K562 (cell line): ENCODE results near the gene XPO1. TPM values are rescaled to one million over a fixed set of nuclear protein-coding genes. Genes with fewer than 3 reads are reported as not detected.
A peak's percentile ranks its signal among the peaks of the same experiment; 100 is the strongest.

Source experiments
- ATAC-seq: fragments of 200-7000 bp; cut with Tn5 transposase; 3 replicates; pipeline ENCODE4 v1.9.1; 2020; ENCODE audit warnings: moderate library complexity
- BruUV-seq: library from RNA; stranded (reverse); fragments of 400-500 nt; replicated peaks from 2 replicates; lab custom pipeline; 2021; lab: Mats Ljungman, UMichigan
- CTCF ChIA-PET: fragments of 300-600 bp; formaldehyde crosslinking; extraction: SDS; loops from one replicate; lab custom pipeline; 2021; ENCODE audit warnings: low intra/inter-chr PET ratio; lab: Yijun Ruan, JAX
- POLR2A ChIA-PET: fragments of 300-600, 350-650 bp; sonication (Branson Sonifier 250); formaldehyde crosslinking; extraction: SDS; loops from one replicate; lab custom pipeline; 2021; ENCODE audit warnings: antibody characterized with exemption, inconsistent platforms; lab: Yijun Ruan, JAX
- DNase-seq, 4 experiments: peaks; one replicate each; pipeline versions ENCODE4 v3.0.0 to v3.0.0-alpha.2; 2011 to 2018; ENCODE audit warnings: low spot score in 3 of 4, mixed read lengths in 3 of 4; ENCODE audit errors: extremely low read depth in 1 of 4
- FAIRE-seq: peaks from 2 replicates; lab custom pipeline; 2011; peaks lifted over from hg19 to GRCh38; lab: Jason Lieb, UNC
- H2AFZ ChIP-seq: 2 replicates; pipeline ENCODE4 v1.6.0; 2011; ENCODE audit warnings: low read depth, low read length, control low read depth, inconsistent platforms
- H3K27ac ChIP-seq: fragments of 200-600 bp; 3 replicates; pipeline ENCODE4 v1.8.0; 2011; ENCODE audit warnings: low read depth, mild to moderate bottlenecking, control low read depth, inconsistent platforms, low read length, moderate library complexity, mixed read lengths; ENCODE audit errors: extremely low read depth
- H3K27me3 ChIP-seq, 2 experiments: fragments of 300-600 bp in 1 of 2; 2 replicates in 1 of 2; 3 replicates in 1 of 2; pipeline versions ENCODE4 v1.6.0 to v1.8.0; 2011; ENCODE audit warnings: inconsistent platforms in 2 of 2, low read length in 2 of 2, mild to moderate bottlenecking in 1 of 2, mixed read lengths in 1 of 2, moderate library complexity in 1 of 2; ENCODE audit not compliant: control insufficient read depth in 2 of 2, insufficient read depth in 2 of 2
- H3K36me3 ChIP-seq: fragments of 300-600 bp; 3 replicates; pipeline ENCODE4 v1.8.0; 2011; ENCODE audit warnings: mild to moderate bottlenecking, low read length, inconsistent platforms; ENCODE audit not compliant: control insufficient read depth, insufficient read depth
- H3K4me1 ChIP-seq, 2 experiments: fragments of 200-600 bp in 1 of 2; replicated peaks in 1 of 2; 2 replicates in 1 of 2; 3 replicates in 1 of 2; pipeline versions ENCODE4 v1.5.1 to v1.8.0; 2011; ENCODE audit warnings: inconsistent platforms in 2 of 2, low read length in 2 of 2, mild to moderate bottlenecking in 1 of 2, mixed read lengths in 1 of 2, moderate library complexity in 1 of 2; ENCODE audit not compliant: control insufficient read depth in 2 of 2, insufficient read depth in 2 of 2
- H3K4me2 ChIP-seq: 2 replicates; pipeline ENCODE4 v1.6.1; 2011; ENCODE audit warnings: low read length, control low read depth, inconsistent platforms, mixed read lengths; ENCODE audit not compliant: insufficient read depth
- H3K4me3 ChIP-seq: fragments of 200-600 bp; sonication (generic), shearing (Covaris generic); 2 replicates; pipeline ENCODE4 v1.5.1; 2016; ENCODE audit warnings: control low read depth, inconsistent platforms
- H3K79me2 ChIP-seq: fragments of 200-600 bp; 3 replicates; pipeline ENCODE4 v1.8.0; 2011; ENCODE audit warnings: low read length, inconsistent platforms; ENCODE audit not compliant: control insufficient read depth, insufficient read depth
- H3K9ac ChIP-seq, 2 experiments: 2 replicates each; pipeline versions ENCODE4 v1.6.0 to v1.6.1; 2011; ENCODE audit warnings: low read depth in 2 of 2, low read length in 2 of 2, control low read depth in 1 of 2, inconsistent platforms in 1 of 2, mild to moderate bottlenecking in 1 of 2, mixed read lengths in 1 of 2; ENCODE audit not compliant: insufficient read depth in 1 of 2
- H3K9me1 ChIP-seq: one replicate; pipeline ENCODE4 v1.6.0; 2011; ENCODE audit warnings: inconsistent platforms, mild to moderate bottlenecking, low read length, moderate library complexity; ENCODE audit not compliant: control insufficient read depth, insufficient read depth
- H3K9me3 ChIP-seq: replicated peaks from 2 replicates; pipeline ENCODE4 v1.5.1; 2011; ENCODE audit warnings: low read depth, low read length, inconsistent platforms; ENCODE audit not compliant: control insufficient read depth, insufficient read depth
- H4K20me1 ChIP-seq: replicated peaks from 2 replicates; pipeline ENCODE4 v1.6.1; 2011; ENCODE audit warnings: low read length, inconsistent platforms, mixed read lengths; ENCODE audit not compliant: control insufficient read depth, insufficient read depth
- ATF1 ChIP-seq, 2 experiments: fragments of 450-650 bp in 1 of 2; IDR thresholded peaks; 2 replicates each; pipeline ENCODE4 v1.6.1; 2016; ENCODE audit warnings: missing compliant biosample characterization in 1 of 2, missing genetic modification characterization in 1 of 2
- CEBPG ChIP-seq, 3 experiments: fragments of 200-800 bp in 1 of 3; sonication (Bioruptor generic) in 1 of 3; sonication (generic) in 1 of 3; formaldehyde crosslinking in 1 of 3; IDR thresholded peaks in 2 of 3; conservative IDR thresholded peaks in 1 of 3; 2 replicates each; pipeline versions ENCODE4 v1.6.1 to v1.8.0; 2016 to 2022; ENCODE audit warnings: missing compliant biosample characterization in 2 of 3, missing genetic modification characterization in 2 of 3, mild to moderate bottlenecking in 1 of 3, missing genetic modification reagents in 1 of 3
- CSDE1 ChIP-seq, 2 experiments: fragments of 450-650 bp; IDR thresholded peaks; 2 replicates each; pipeline ENCODE4 v1.6.1; 2016; ENCODE audit warnings: mild to moderate bottlenecking in 1 of 2
- CTBP1 ChIP-seq: fragments of 450-650 bp; IDR thresholded peaks from 2 replicates; pipeline ENCODE4 v1.6.1; 2016; ENCODE audit warnings: borderline replicate concordance
- ETS2 ChIP-seq: IDR thresholded peaks from 2 replicates; pipeline ENCODE4 v1.6.1; 2016; ENCODE audit warnings: borderline replicate concordance, missing genetic modification characterization, mild to moderate bottlenecking, moderate library complexity, missing compliant biosample characterization; ENCODE audit not compliant: poor library complexity, severe bottlenecking
- FOXA3 ChIP-seq, 2 experiments: fragments of 450-650 bp in 1 of 2; sonication (generic) in 1 of 2; formaldehyde crosslinking; IDR thresholded peaks in 1 of 2; conservative IDR thresholded peaks in 1 of 2; 2 replicates each; pipeline versions ENCODE4 v1.4.0 to v1.8.0; 2020 to 2022; ENCODE audit warnings: mild to moderate bottlenecking in 2 of 2, missing genetic modification reagents in 1 of 2
- HEY1 ChIP-seq: fragments of 250-450 bp; sonication (Bioruptor Pico); IDR thresholded peaks from 2 replicates; pipeline ENCODE4 v1.5.0; 2020; ENCODE audit warnings: mild to moderate bottlenecking, moderate library complexity, borderline replicate concordance
- KLF16 ChIP-seq: IDR thresholded peaks from 2 replicates; pipeline ENCODE4 v1.6.1; 2016; ENCODE audit warnings: antibody characterized with exemption
- NFYB ChIP-seq: IDR thresholded peaks from 2 replicates; pipeline ENCODE4 v1.6.1; 2011; ENCODE audit warnings: mild to moderate bottlenecking, moderate library complexity; ENCODE audit not compliant: insufficient read length; ENCODE audit errors: extremely low read depth
- SMC3 ChIP-seq: conservative IDR thresholded peaks from 2 replicates; pipeline ENCODE4 v1.6.1; 2011; ENCODE audit warnings: low read depth, low read length, improper control_type of control experiment; ENCODE audit not compliant: insufficient read depth
- SRSF1 ChIP-seq: fragments of 200-400 bp; formaldehyde crosslinking; IDR thresholded peaks from 2 replicates; pipeline ENCODE4 v1.6.1; 2017; ENCODE audit warnings: mild to moderate bottlenecking, low read depth, low read length, moderate library complexity
- ZNF232 ChIP-seq: sonication (generic); formaldehyde crosslinking; IDR thresholded peaks from 2 replicates; pipeline ENCODE4 v1.8.0; 2022; ENCODE audit warnings: mild to moderate bottlenecking, missing genetic modification reagents
- ZNF3 ChIP-seq: fragments of 250-450 bp; sonication (Bioruptor Pico); IDR thresholded peaks from 2 replicates; pipeline ENCODE4 v1.5.0; 2021; ENCODE audit warnings: mild to moderate bottlenecking, moderate library complexity
- WGBS: fragments of 100-300 bp; shearing (Covaris generic); methylation state at CpG from one replicate; pipeline ENCODE4 v1.1.6; 2016; ENCODE audit warnings: low coverage, mixed read lengths; ENCODE audit not compliant: insufficient coverage; ENCODE audit errors: missing lambda C conversion rate; 5-methylcytosine and 5-hydroxymethylcytosine counted together
- in situ Hi-C: fragments of 300-500 bp; cut with MboI; formaldehyde crosslinking; loops from 4 replicates; pipeline ENCODE4 v1.15.0; 2018; ENCODE audit warnings: inconsistent platforms, mixed read lengths
- intact Hi-C: fragments of 100-400 bp; cut with micrococcal nuclease; formaldehyde crosslinking; loops from 2 replicates; pipeline ENCODE4 v1.14.2; 2022
- polyA plus RNA-seq, 8 experiments: library from polyadenylated mRNA; depleted of rRNA in 4 of 8; stranded (reverse) in 5 of 8; unstranded in 3 of 8; fragments of >200 nt; fragmentation: Nextera tagmentation in 2 of 8; fragmentation: Illumina TruSeq in 1 of 8; extraction: Ambion mirVana in 2 of 8; extraction: Trizol in 1 of 8; gene quantifications; 2 replicates each; pipeline versions ENCODE4 v1.2.1 to v1.2.3, GENCODE V29; 2011 to 2014; ENCODE audit warnings: inconsistent platforms in 1 of 8, missing spikeins in 1 of 8
- total RNA-seq, 7 experiments: library from RNA; depleted of rRNA in 6 of 7; stranded (reverse); fragments of >200 nt in 6 of 7; fragmentation: Illumina TruSeq in 2 of 7; extraction: Trizol in 2 of 7; gene quantifications; 2 replicates each; pipeline versions ENCODE4 v1.2.1 to v1.2.3, GENCODE V29; 2011 to 2021; ENCODE audit warnings: low replicate concordance in 1 of 7
- TF ChIP-seq, protein P1 (sequence below): fragments of 450-650 bp; formaldehyde crosslinking; IDR thresholded peaks from 2 replicates; pipeline ENCODE4 v1.4.0; 2022; ENCODE audit warnings: missing genetic modification characterization
- TF ChIP-seq, protein P2 (sequence below): fragments of 450-650 bp; IDR thresholded peaks from 2 replicates; pipeline ENCODE4 v1.6.1; 2018; ENCODE audit warnings: mild to moderate bottlenecking, low read depth; ENCODE audit not compliant: partially characterized antibody

The XPO1 gene
- total and polyA plus RNA-seq, 9 of the 15 experiments (the other 6 are each of a cell fraction or from before 2014, with no cell fraction given), result 86.2 to 307 (median 216) TPM

DNA sequence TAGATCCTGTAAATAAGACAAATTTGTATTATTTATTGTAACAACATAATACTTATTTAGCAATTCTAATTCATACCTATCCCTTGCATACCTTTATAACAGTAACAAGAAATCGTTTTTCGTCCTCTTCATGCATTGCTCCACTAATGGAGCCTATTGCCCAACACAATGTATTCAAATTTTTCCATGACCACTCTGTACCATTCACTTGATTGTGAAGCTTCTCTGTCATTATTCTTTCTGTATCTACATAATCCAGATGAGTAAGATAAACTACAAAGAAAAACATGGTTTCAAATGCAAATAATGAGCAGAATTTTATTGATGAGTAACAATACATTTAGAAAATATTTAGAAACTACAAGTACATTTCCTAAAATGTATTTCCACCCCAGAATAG, 45.7 kb downstream of the XPO1 start:
- peaks cover 34% of the 10 kb centered on the region for H3K79me2 ChIP-seq
- H3K27ac ChIP-seq, result no peak overlapping the region
- ATAC-seq, result no peak

DNA sequence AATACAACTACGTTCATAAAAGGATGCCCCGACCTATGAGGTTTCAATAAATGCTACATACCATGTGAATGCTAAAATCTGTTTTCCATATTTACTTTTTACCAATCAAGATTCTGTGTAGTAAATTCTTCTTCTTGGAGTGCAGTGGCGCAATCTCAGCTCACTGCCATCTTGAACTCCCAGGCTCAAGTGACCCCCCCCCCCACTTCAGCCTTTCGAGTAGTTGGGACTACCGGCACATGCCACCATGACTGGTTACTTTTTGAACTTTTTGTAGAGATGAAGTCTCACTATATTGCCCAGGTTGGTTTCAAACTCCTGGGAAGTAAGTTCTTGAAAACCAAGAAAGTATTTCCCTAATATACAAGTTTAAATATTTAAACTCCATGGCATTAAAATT, 52.9 kb downstream of the XPO1 start:
- intact Hi-C loops (no loop called here), in situ Hi-C loops (no loop called here)
- POLR2A ChIA-PET, result interaction anchor here (0.8 kb wide), 1 partner anchor 13 kb away, joined by 3 read pairs; no protein-coding TSS in a partner anchor
- TF ChIP-seq HEY1 (CRISPR knock-in tag) (no peak), ZNF232 (CRISPR knock-in tag) (no peak), SRSF1 (no peak), ZNF3 (no peak), SMC3 (no peak), CSDE1 (IDR thresholded peaks at IDR 0.05) (no peak), KLF16 (no peak), CTBP1 (no peak), ETS2 (tag) (no peak), NFYB (no peak), ATF1 (CRISPR knock-in tag; IDR thresholded peaks at IDR 0.05) (no peak), ATF1 (tag; IDR thresholded peaks at IDR 0.05) (no peak)
- TF ChIP-seq, protein P1, sequence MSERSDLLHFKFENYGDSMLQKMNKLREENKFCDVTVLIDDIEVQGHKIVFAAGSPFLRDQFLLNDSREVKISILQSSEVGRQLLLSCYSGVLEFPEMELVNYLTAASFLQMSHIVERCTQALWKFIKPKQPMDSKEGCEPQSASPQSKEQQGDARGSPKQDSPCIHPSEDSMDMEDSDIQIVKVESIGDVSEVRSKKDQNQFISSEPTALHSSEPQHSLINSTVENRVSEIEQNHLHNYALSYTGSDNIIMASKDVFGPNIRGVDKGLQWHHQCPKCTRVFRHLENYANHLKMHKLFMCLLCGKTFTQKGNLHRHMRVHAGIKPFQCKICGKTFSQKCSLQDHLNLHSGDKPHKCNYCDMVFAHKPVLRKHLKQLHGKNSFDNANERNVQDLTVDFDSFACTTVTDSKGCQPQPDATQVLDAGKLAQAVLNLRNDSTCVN (CRISPR knock-in tag), result no peak
- TF ChIP-seq, protein P2, sequence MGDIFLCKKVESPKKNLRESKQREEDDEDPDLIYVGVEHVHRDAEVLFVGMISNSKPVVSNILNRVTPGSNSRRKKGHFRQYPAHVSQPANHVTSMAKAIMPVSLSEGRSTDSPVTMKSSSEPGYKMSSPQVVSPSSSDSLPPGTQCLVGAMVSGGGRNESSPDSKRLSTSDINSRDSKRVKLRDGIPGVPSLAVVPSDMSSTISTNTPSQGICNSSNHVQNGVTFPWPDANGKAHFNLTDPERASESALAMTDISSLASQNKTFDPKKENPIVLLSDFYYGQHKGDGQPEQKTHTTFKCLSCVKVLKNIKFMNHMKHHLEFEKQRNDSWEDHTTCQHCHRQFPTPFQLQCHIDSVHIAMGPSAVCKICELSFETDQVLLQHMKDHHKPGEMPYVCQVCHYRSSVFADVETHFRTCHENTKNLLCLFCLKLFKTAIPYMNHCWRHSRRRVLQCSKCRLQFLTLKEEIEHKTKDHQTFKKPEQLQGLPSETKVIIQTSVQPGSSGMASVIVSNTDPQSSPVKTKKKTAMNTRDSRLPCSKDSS, result no peak

More for the DNA sequence above, 45.7 kb downstream of the XPO1 start:
- intact Hi-C loops (no loop called here), in situ Hi-C loops (no loop called here)
- ChIA-PET POLR2A (interaction anchor here (0.7 kb wide), 1 partner anchor 20 kb away, joined by 4 read pairs; no protein-coding TSS in a partner anchor), CTCF (no interaction called here)
- H3K36me3 ChIP-seq, result peaks cover 96% of the 10 kb centered on the region
- no peak overlapping the region for H3K4me3 ChIP-seq
- BruUV-seq, result TSS peak; percentile 35
- H3K9me1 ChIP-seq, result no peaks in the 10 kb centered on the region
- WGBS, result 100% methylated on average over 2 of the region's 2 CpGs
- no peaks in the 10 kb centered on the region for H4K20me1 ChIP-seq
- no peak for DNase-seq
- H3K9ac ChIP-seq, result no peak overlapping the region
- FAIRE-seq, result no peak
- TF ChIP-seq FOXA3 (CRISPR knock-in tag; conservative IDR thresholded peaks at IDR 0.05 in 1 of 2, IDR thresholded peaks at IDR 0.05 in 1 of 2), result no peak
- TF ChIP-seq CEBPG (CRISPR knock-in tag; IDR thresholded peaks at IDR 0.05), result no peak
- TF ChIP-seq CEBPG (tag; conservative IDR thresholded peaks at IDR 0.05 in 1 of 2, IDR thresholded peaks at IDR 0.05 in 1 of 2), result 0 out of 4 replicates have a peak, but pooled peaks of 1 of the 2 experiments have one; percentile 29
- no peak overlapping the region for H3K4me2 ChIP-seq
- H3K4me1 ChIP-seq, result no peaks in the 10 kb centered on the region
- no peaks in the 10 kb centered on the region for H3K27me3 ChIP-seq
- no peaks in the 10 kb centered on the region for H3K9me3 ChIP-seq
- H2AFZ ChIP-seq, result no peak overlapping the region

More for the DNA sequence above, 52.9 kb downstream of the XPO1 start:
- CTCF ChIA-PET, result no interaction called here
- Histone ChIP-seq H3K9ac (no peak overlapping the region), H4K20me1 (no peaks in the 10 kb centered on the region), H2AFZ (no peak overlapping the region), H3K4me3 (no peak overlapping the region), H3K9me3 (no peaks in the 10 kb centered on the region), H3K79me2 (peaks cover 23% of the 10 kb centered on the region; the same call in 2 of the 3 replicates), H3K36me3 (peaks cover 96% of the 10 kb centered on the region), H3K4me1 (no peaks in the 10 kb centered on the region), H3K9me1 (no peaks in the 10 kb centered on the region), H3K27ac (no peak overlapping the region), H3K27me3 (no peaks in the 10 kb centered on the region), H3K4me2 (no peak overlapping the region)
- FAIRE-seq (no peak), ATAC-seq (no peak), DNase-seq (no peak)
- 99% methylated on average over 5 of the region's 5 CpGs for WGBS
- no TSS peak for BruUV-seq
